Panc1 (cell line): ENCODE data around the gene SSBP3. TPM values are rescaled to one million over a fixed set of nuclear protein-coding genes. Genes with fewer than 3 reads are reported as not detected.

Source experiments
- ATAC-seq: fragments of 200-7000 bp; cut with Tn5 transposase; 2 replicates; pipeline ENCODE4 v1.9.1; 2020; ENCODE audit warnings: mild to moderate bottlenecking, moderate library complexity
- Bru-seq: library from RNA; stranded (reverse); fragments of 400-500 nt; gene quantifications from one replicate; lab custom pipeline; 2021; lab: Mats Ljungman, UMichigan
- BruChase-seq, 2 experiments: library from RNA; stranded (reverse); fragments of 400-500 nt; gene quantifications; one replicate each; lab custom pipeline; 2021; lab: Mats Ljungman, UMichigan
- BruUV-seq: library from RNA; stranded (reverse); fragments of 400-500 nt; replicated peaks from 2 replicates; lab custom pipeline; 2021; lab: Mats Ljungman, UMichigan
- CTCF ChIA-PET: fragments of 300-600 bp; sonication (Branson Sonifier 250); formaldehyde crosslinking; loops from one replicate; lab custom pipeline; 2022; ENCODE audit warnings: antibody characterized with exemption; lab: Charles Lee
- POLR2A ChIA-PET: fragments of 300-600 bp; sonication (Branson Sonifier 250); formaldehyde crosslinking; loops from one replicate; lab custom pipeline; 2022; ENCODE audit warnings: antibody characterized with exemption; lab: Charles Lee
- DNase-seq: peaks from one replicate; pipeline ENCODE4 v3.0.0-alpha.2; 2010; ENCODE audit warnings: low read depth, low spot score
- H3K27ac ChIP-seq: 2 replicates; pipeline ENCODE4 v1.5.1; 2011; ENCODE audit warnings: mild to moderate bottlenecking, low read length, inconsistent platforms
- H3K27me3 ChIP-seq: fragments of 200-500 bp; sonication (Bioruptor generic); 2 replicates; pipeline ENCODE4 v1.6.0; 2014; ENCODE audit warnings: low read length, inconsistent platforms; ENCODE audit not compliant: control insufficient read depth, insufficient read depth
- H3K36me3 ChIP-seq: fragments of 200-500 bp; sonication (Bioruptor generic); 2 replicates; pipeline ENCODE4 v1.5.1; 2014; ENCODE audit warnings: inconsistent platforms, mild to moderate bottlenecking, low read length, moderate library complexity; ENCODE audit not compliant: control insufficient read depth, insufficient read depth
- H3K4me1 ChIP-seq: 2 replicates; pipeline ENCODE4 v1.5.1; 2011; ENCODE audit warnings: inconsistent platforms, mild to moderate bottlenecking, low read length, moderate library complexity; ENCODE audit not compliant: control insufficient read depth, insufficient read depth
- H3K4me3 ChIP-seq, 2 experiments: 2 replicates each; pipeline ENCODE4 v1.5.1; 2011 to 2012; ENCODE audit warnings: low read depth in 2 of 2, low read length in 2 of 2, mild to moderate bottlenecking in 2 of 2, inconsistent platforms in 1 of 2, moderate library complexity in 1 of 2
- H3K9me3 ChIP-seq: fragments of 200-500 bp; sonication (Bioruptor generic); 2 replicates; pipeline ENCODE4 v1.5.1; 2014; ENCODE audit warnings: low read depth, mild to moderate bottlenecking, inconsistent platforms, low read length, moderate library complexity; ENCODE audit not compliant: control insufficient read depth, insufficient read depth
- CTCF ChIP-seq: fragments of 450-650 bp; IDR thresholded peaks from 2 replicates; pipeline ENCODE4 v1.5.1; 2017; ENCODE audit warnings: mild to moderate bottlenecking
- POLR2AphosphoS5 ChIP-seq: IDR thresholded peaks from 2 replicates; pipeline ENCODE4 v1.6.1; 2012; ENCODE audit warnings: mild to moderate bottlenecking, low read depth, low read length, moderate library complexity
- REST ChIP-seq, 2 experiments: IDR thresholded peaks; 2 replicates each; pipeline ENCODE4 v1.6.1; 2011 to 2012; ENCODE audit warnings: low read depth in 2 of 2, control low read depth in 1 of 2, low read length in 1 of 2, mild to moderate bottlenecking in 1 of 2, moderate library complexity in 1 of 2; ENCODE audit not compliant: insufficient read depth in 1 of 2
- SIN3A ChIP-seq: IDR thresholded peaks from 2 replicates; pipeline ENCODE4 v1.6.1; 2012; ENCODE audit warnings: low read depth, mild to moderate bottlenecking, low read length, moderate library complexity, borderline replicate concordance; ENCODE audit not compliant: insufficient read depth
- TCF7L2 ChIP-seq: IDR thresholded peaks from 2 replicates; pipeline ENCODE4 v1.6.1; 2011; ENCODE audit warnings: mild to moderate bottlenecking, low read depth, low read length, inconsistent platforms
- in situ Hi-C: cut with HindIII; loops from 2 replicates; pipeline ENCODE4 v1.10.0; 2016; ENCODE audit warnings: low sequenced_read_pairs, low pct_unique_long_range_greater_than_20kb
- intact Hi-C: fragments of 100-400 bp; cut with micrococcal nuclease; formaldehyde crosslinking; loops from one replicate; pipeline ENCODE4 v1.10.0; 2022; ENCODE audit not compliant: unreplicated experiment
- long read RNA-seq: library from polyadenylated mRNA; unstranded; transcript quantifications from one replicate; pipeline ENCODE4 v2.0.0, GENCODE V29; 2021; ENCODE audit not compliant: unreplicated experiment
- polyA plus RNA-seq: library from polyadenylated mRNA; unstranded; fragments of >200 nt; gene quantifications from one replicate; pipeline ENCODE4 v1.2.1, GENCODE V29; 2012; ENCODE audit warnings: missing spikeins; ENCODE audit not compliant: insufficient read length
- total RNA-seq: library from RNA; stranded (reverse); gene quantifications from one replicate; pipeline ENCODE4 v1.2.1, GENCODE V29; 2021; ENCODE audit not compliant: unreplicated experiment

SSBP3 gene
- total RNA-seq: 22.5 TPM
- polyA plus RNA-seq: 22.7 TPM
- percentile 58 among the genes with signal in this experiment for Bru-seq, nascent RNA
- percentile 51 among the genes with signal in this experiment for BruChase-seq, experiment 1, labeled RNA remaining after a 2-hour chase
- BruChase-seq, experiment 2, labeled RNA remaining after a 6-hour chase: percentile 57 among the genes with signal in this experiment
- long read RNA-seq, partial matches to known transcripts: 4 of 23 reads
- long read RNA-seq, other reads (novel, unspliced or antisense): 14 of 23 reads

- in situ Hi-C loops (no loop called here), intact Hi-C loops (loop anchor here (1.0 kb wide), 1 partner anchor 82 kb away; no protein-coding TSS in a partner anchor)
- H3K36me3 ChIP-seq: no peaks in the 10 kb centered on the region
- no peak for TF ChIP-seq SIN3A
- no peak for TF ChIP-seq REST (IDR thresholded peaks at IDR 0.05; ENCODE audit: insufficient read depth in 1 of 2, low read depth in 2 of 2, low read length in 1 of 2)
- TF ChIP-seq TCF7L2: no peak
- no peak for TF ChIP-seq POLR2AphosphoS5
- no peak for TF ChIP-seq CTCF
- H3K4me1 ChIP-seq: peaks cover 19% of the 10 kb centered on the region
- ChIA-PET CTCF (no interaction called here), POLR2A (interaction anchor here (0.7 kb wide), 2 partner anchors 82 to 266 kb away, joined by 9 to 17 read pairs; no protein-coding TSS in a partner anchor)
- peak within 1 kb of the TSS; percentile 77 for H3K27ac ChIP-seq
- DNase-seq: no peak
- H3K9me3 ChIP-seq: no peaks in the 10 kb centered on the region
- no peaks in the 10 kb centered on the region for H3K27me3 ChIP-seq
- no TSS peak for BruUV-seq
- peak; percentile 96 for ATAC-seq
- peak within 1 kb of the TSS; percentile 57 to 78 for H3K4me3 ChIP-seq
Measured at GRCh38 chr1:54406339-54407153, at the start of gene SSBP3. TSS of gene SSBP3 (minus strand) at chr1:54406394.

GRCh38 chr1:54453509-54453908, 47.3 kb upstream of the SSBP3 start:
- ChIA-PET CTCF (no interaction called here), POLR2A (no interaction called here)
- intact Hi-C loops: no loop called here

More at GRCh38 chr1:54453509-54453908, 47.3 kb upstream of the SSBP3 start:
- no peak for DNase-seq
- H3K4me3 ChIP-seq: no peak overlapping the region
- H3K9me3 ChIP-seq: no peaks in the 10 kb centered on the region
- no peak for ATAC-seq
- in situ Hi-C loops: no loop called here
- no peaks in the 10 kb centered on the region; the same call in 1 of the 2 replicates for H3K27me3 ChIP-seq
- H3K36me3 ChIP-seq: no peaks in the 10 kb centered on the region
- no peak overlapping the region for H3K27ac ChIP-seq
- BruUV-seq: no TSS peak
- TF ChIP-seq POLR2AphosphoS5 (no peak), TCF7L2 (no peak), CTCF (no peak), REST (IDR thresholded peaks at IDR 0.05; ENCODE audit: insufficient read depth in 1 of 2, low read depth in 2 of 2, low read length in 1 of 2) (no peak), SIN3A (no peak)
- H3K4me1 ChIP-seq: no peaks in the 10 kb centered on the region
